Hematopoietic multipotent progenitor cell treated with erythropoietin and hydrocortisone succinate and interleukin-3 and kit ligand, for 17 days (in vitro differentiated cells): ENCODE results near the gene ATP6V0A1.
"Not testable (repeated sequence)": the region's sequence is repeated elsewhere in the genome, so short reads cannot be mapped to it uniquely, and the experiment has no call there.

Source experiments
- DNase-seq: peaks from one replicate; pipeline ENCODE4 v3.0.0-alpha.2; 2015; ENCODE audit warnings: low spot score

ATP6V0A1 gene

DNA sequence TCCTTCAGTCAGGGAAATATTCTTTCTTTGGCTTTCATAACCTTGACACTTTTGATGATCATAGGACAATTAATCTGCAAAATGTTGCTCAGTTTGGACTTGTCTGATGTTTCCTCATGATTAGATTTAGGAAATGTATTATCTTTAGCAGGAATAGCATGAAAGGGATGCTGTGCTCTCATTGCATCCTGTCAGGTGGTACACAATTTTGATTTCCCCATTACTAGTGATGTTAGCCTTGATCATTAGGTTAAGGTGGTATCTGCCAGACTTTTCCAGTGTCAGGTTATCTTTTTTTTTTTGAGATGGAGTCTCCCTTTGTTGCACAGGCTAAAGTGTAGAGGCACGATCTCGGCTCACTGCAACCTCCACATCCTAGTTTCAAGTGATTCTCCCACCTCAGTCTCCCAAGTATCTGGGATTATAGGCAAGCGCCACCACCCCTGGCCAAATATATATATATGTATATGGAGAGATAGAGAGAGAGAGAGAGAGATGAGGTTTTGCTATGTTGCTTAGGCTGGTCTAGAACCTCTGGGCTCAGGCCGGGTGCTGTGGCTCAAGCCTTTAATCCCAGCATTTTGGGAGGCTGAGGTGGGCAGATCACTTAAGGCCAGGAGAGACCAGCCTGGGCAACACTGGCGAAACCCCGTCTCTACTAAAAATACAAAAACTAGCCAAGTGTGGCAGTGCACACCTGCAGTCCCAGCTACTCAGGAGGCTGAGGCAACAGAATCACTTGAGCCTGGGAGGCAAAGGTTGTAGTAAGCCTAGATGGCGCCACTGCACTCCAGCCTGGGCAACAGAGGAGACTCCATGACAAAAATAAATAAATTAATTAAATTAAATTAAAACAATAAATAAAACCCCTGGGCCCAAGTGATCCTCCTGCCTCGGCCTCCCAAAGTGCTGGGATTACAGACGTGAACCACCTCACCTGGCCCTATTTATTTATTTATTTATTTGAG, 19.8 kb upstream of the ATP6V0A1 start:
- DNase-seq = peak; percentile 52

DNA sequence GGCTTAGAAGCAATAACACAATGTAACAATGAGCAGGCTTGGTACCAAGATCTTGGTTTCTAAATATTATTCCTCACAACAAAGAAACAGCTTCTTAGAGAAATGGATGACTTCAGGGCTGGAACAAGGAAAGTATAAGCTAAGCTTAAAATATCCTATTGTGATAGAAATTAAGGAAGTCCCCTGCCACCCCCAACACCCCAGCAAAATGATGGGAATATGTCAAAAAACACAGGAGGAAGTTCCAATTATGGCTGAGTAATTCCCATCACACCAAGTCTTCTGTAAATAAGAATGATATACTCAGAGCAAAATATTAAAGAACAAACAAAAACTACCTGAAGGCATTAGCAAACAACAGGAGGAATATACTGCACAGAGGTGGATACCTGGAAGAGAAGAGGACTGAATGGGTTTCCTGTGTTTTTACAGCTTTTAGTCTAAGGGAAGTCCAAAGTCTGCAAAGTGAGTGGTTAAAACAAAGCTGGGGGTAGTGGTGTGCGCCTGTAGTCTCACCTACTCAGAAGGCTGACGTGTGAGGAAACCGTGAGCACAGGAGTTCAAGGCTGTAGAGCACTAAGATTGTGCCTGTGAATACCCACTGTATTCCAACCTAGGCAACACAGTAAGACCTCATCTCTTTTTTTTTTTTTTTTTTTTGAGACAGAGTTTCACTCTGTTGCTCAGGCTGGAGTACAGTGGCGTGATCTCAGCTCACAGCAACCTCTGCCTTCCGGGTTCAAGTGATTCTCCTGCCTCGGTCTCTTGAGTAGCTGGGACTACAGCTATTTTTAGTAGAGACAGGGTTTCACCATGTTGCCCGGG, 17.1 kb upstream of the ATP6V0A1 start:
- no peak for DNase-seq

DNA sequence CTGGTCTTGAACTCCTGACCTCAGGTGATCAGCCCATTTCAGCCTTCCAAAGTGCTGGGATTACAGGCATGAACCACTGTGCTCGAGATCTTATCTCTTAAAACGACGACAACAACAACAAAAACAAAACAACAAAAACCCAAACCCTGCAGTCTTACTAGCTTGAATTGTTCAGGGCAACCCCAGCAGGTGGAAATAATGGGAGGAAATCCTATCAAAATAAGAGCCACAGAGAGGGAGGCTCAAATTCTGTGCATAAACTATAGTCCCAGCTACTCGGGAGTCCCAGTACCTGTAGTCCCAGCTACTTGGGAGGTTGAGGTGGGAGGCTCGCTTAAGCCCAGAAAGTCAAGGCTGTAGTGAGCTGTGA, 16.5 kb upstream of the ATP6V0A1 start:
- no peak for DNase-seq

DNA sequence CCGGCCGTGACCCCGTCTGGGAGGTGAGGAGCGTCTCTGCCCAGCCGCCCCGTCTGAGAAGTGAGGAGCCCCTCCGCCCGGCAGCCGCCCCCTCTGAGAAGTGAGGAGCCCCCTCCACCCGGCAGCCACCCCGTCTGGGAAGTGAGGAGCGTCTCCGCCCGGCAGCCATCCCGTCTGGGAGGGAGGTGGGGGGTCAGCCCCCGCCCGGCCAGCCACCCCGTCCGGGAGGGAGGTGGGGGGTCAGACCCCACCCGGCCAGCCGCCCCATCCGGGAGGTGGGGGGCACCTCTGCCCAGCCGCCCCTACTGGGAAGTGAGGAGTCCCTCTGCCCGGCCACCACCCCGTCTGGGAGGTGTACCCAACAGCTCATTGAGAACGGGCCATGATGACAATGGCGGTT, 9.5 kb upstream of the ATP6V0A1 start:
- DNase-seq = not testable (repeated sequence)

DNA sequence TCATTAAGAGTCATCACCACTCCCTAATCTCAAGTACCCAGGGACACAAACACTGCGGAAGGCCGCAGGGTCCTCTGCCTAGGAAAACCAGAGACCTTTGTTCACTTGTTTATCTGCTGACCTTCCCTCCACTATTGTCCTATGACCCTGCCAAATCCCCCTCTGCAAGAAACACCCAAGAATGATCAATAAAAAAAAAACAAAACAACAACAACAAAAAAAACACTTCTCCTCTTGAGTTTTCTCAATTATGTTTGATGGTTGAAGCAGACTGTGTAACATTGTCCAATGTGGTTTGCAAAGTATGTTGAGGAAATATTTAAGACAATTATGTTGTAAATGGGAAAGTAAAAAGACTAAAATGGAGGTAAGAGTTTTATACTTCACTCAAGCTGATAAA, 8.8 kb upstream of the ATP6V0A1 start:
- not testable (repeated sequence) for DNase-seq

DNA sequence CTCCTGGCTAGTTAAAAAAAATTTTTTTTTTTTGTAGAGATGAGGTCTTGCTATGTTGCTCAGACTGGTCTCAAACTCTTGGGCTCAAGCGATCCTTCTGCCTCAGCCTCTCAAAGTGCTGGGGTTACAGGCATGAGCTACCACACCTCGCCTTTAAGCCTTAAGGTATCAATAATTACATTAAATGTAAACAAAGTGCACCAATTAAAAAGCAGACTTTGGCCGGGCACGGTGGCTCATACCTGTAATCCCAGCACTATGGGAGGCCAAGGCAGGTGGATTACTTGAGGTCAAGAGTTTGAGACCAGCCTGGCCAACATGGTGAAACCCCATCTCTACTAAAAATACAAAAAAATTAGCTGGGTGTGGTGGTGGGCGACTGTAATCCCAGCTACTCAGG, 7.4 kb upstream of the ATP6V0A1 start:
- DNase-seq = not testable (repeated sequence)

DNA sequence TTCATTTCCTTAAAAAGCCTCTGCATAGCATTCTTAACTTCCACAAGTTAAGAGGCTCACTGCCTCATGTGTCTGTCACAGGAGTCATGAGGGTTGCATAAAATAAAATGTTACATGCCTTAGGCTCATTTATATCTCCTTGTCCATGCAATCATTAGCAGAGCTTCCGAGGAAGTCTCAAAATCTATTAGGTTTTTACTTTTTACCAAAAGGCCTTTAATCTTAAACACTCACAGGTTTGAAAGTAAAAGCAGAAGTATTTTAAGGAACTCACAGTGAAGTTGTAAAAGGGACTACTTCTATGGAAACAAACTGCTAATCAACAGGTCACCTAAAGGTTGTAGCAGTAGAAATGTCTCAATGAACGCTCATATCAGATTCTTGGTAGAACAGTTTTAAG, 5.2 kb upstream of the ATP6V0A1 start:
- DNase-seq = no peak

DNA sequence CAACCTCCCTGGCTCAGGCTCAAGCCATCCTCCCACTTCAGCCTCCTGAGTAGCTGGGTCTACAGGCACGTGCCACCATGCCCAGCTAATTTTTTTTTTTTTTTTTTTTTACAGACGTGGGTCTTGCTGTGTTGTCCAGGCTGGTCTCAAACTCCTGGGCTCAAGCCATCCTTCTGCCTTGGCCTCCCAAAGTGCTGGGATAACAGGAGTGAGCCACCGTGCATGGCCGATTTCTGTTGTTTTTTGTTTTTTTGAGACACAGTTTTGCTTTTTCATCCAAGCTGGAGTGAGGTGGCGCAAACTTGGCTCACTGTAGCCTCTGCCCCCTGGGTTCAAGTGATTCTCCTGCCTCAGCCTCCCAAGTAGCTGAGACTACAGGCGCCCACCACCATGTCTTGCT, 3.7 kb upstream of the ATP6V0A1 start:
- DNase-seq = not testable (repeated sequence)

DNA sequence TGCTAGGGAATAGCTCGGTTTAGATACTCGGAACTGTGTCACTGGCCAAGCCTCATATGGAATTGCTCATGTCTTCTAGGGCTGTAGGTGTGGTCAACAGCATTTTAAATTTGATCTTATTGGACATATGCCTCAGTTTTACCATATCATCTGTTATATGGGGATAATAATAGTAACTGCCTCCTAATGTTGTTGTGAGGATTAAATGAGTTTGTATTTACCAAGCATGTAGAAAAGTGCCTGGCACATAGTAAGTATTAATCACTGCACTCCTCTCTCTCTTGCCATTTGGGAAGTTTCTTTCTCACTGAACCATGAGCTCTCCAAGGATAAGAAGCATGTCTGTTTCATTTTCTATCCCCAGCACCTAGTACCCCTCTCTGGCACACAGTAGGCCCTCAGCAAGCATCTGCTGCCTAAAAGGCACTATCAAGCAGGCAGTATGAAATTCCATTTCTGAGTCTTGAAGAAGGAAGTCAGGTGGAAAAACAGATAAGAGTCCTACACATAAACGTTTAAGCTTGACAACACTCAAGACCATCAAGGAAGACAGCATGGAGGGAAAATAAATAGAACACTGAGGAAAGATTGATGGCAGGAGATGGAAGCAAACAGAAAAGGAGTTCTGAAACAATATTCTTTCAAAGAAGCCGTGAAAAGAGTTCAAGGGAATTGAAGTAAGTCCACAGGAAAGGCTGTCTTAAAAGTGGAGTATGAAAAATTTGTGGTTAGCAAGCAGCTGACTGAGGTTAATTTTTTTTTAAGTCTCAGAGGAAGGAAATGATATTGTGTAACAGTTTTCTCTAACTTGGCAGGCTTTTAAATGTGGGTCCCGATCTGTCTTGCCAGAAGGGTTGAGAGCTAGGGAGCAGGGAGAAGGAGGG, 2.2 kb upstream of the ATP6V0A1 start:
- DNase-seq = peak; percentile 23

DNA sequence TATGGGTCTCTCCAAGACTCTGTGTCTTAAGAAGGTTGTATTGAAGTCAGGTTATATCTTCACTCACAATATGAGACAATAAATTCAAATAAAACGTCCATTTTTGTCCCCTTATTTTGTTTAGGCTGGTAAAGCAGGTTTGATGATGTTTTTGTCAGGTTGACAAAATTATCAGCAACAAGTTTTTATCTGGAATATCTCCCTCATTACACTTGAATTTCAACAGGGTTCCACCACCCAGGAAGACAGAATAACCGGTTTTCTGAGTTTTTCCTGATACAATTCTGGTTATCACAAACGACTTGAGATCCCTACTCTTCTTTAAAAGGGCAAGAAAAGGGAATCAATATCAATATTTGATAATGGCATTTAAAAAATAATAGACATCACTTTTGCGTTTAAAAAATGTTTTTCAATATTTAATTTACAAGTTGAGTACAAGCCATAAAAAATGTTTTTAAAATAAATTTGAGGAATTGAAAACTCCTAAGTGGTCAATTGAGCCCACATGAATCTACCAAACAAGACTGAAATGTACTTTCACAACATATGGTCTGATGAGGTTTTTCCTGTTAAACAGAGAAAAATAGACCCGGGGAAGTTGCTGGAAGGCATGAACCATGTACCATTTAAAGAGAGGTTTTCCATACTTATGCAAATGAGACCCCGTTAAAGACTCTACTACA, 1.4 kb upstream of the ATP6V0A1 start:
- DNase-seq = no peak

DNA sequence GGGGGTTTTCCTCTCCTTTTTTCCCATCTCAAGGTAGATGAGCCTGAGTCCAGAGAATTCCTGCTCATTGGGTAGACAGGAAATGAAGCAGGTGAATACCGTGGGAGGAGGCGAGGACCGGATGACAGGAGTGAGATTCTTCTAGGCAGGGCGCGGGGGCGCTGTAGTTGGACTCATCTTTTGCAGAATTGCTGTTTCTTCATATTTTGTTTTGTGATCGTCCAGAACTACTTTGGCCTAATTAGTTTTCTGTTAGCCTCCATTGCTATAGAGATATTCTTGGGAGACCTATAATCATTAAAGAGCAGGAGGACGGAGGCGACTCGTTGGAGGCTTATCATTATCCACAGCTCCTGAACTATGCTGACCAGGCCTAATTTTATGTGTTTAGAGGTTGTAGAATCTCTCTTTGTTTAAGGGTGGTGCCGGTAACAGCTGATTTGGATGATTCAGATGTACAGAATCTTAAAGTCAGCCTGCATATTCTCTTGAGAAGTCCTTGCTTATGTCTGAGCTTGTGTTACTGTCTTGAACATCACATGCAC, 650 bp downstream of the ATP6V0A1 start:
- peak; percentile 78 for DNase-seq

DNA sequence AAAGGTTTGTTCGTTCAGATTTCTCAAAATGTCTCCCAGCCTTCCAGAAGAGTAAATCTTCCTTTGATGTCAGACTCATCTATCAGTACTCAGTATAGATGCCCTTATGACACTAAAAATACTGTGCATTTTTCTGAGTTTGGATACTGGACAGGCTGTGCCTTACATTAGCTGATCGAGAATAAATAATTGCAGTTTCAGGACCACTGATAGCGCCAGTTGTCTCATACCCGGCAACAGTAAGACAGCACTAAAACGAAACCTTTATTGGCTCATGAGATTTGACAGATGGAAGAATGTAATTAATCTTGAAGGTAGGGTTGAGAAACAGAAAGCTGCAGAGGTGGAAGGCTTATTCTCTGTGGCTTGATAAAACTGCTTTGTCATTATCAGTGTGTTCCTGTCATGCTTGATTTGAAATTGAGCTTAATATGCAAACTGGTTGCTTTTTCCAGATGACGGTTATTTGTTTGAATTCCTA, 1.2 kb downstream of the ATP6V0A1 start:
- peak; percentile 70 for DNase-seq

DNA sequence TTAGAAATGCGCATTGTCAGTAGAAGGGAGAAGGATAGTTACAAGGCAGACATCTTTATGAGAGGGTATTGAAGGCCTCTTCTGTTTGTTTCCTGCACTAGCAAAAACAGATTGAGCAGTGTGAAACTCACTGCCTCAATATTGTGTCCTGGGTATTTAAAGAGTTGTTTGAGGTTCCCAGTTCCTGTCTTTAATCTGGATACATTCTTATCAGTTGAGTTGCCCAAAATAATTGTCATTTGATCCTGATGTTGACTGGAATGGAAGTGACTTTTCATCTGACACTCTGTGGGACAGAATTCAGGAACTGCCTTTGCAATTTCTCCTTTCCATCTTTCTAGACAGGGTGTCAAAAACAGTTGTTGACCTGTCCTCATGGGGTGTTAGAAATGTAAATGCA, 1.7 kb downstream of the ATP6V0A1 start:
- DNase-seq = no peak

DNA sequence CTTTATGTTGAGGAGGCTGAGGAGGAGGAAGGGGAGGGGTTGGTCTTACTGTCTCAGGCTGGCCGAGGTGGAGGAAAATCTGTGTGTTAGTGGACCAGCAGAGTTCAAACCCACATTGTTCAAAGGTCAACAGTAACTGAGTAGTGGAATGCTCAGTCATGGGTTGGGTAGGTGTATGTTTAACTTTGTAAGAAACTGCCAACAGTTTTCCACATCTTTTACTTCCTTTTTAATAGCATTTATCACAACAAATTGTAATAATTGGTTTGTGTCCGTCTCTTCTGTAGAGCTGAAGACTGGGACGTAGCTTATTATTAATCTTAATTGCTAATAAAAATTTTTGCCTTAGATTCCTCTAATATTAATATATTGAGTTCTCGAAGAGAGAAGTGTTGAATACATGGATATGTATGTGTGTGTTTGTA, 5.3 kb downstream of the ATP6V0A1 start:
- DNase-seq = no peak

DNA sequence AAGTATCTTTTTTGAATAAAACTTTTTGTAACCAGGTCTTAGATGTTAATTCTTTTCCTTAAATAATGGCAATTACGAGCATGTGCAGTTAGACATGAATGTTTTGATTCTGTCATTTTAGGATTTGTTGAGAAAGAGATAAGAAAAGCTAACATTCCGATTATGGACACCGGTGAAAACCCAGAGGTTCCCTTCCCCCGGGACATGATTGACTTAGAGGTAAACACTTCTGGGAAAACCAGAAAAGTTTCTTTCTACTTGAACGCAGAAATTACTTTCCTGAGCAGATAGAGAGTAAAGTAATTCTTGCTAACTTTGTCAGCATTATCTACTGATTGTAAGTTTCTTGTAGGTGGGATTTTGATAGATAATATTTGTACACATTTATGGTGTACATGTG, 9.2 kb downstream of the ATP6V0A1 start:
- no peak for DNase-seq

DNA sequence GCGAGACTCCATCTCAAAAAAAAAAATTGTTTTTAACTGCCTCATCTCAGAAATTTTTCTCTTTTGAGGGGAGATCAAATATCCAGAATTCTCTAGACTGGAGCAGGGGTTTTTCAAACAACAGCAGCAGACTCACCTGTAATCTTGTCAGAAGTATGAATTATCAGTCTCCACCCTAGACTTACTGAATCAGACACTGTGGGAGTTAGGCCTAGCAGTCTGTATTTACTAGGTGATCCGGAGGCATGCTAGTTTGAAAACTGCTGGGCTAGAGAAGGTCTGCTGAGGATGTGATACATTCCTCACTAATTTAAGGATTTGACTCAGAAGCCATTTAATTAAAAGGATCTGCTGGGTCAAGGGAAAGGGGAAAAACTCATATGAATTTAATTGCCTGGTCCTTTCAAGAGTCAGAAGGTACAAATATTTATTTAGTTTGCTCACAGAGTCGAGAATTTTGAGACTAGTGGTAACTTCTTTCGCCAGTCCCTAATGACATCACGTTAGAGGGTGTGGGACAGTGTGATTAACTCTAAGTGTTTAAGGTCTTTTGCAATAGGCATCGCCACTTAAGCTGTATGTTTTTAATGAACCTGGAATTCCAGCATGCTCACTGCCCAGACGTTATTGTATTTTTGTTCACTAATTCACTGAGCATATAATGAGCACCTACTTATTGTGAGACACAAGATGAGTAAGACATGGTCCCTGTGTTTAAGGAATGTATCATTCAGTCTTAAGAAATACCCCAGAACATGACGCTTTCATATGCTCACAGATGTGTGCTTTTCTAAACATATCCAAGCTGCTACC, 14.2 kb downstream of the ATP6V0A1 start:
- DNase-seq = no peak

DNA sequence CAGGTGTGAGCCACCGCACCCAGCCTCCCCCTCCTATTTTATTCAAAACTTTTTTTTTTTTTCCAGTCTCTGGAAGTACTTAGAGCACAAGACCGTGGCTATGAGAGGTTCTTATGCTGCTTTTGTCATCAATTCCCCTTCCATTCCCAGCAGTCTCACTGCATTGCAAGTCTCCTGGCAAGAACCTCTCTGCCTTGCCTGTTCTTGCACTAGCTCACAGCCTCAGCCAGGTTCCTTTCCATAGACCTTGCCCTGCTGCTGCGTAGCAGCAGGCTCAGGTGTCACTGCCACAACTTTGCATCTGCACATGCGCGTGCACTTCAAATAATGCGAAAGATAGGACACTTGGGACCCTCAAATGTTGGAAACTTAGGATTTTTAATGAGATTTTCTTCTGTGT, 15.6 kb downstream of the ATP6V0A1 start:
- DNase-seq = no peak

DNA sequence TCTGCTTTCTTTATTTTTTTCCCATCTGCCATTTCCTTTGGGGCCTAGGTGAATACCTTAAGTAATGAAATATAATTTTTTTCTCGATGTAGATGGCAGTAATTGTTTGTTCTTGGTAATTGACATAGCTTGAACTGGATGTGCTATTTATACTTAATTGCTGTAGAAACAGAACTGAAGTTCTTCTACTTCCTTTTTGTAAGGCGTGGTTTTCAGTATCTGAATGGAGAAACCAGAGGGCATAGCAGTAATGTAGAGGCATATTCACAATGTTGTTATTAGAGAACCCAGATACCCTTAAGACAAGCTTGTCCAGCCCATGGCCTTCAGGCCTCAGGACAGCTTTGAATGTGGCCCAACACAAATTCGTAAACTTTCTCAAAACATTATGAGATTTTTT, 16.4 kb downstream of the ATP6V0A1 start:
- DNase-seq = no peak

DNA sequence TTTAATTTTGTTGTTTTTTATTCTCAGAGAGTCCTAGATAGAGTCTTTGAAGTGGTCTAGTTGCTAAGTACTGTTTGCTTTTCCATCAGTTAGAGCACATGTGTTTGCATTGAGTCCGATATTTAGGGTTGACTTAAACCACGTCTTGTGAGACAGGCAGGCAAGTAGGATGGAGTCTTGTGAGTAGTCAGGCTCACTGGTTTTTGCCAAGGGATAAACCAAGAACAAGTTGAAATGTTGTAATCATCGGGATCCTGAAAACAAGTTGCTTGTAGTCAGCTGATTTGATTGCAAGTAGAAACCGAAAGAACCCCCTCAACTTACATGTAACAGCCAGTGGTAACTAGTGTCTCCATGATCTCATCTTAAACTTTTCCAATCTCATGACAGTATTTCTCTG, 17.2 kb downstream of the ATP6V0A1 start:
- no peak for DNase-seq

DNA sequence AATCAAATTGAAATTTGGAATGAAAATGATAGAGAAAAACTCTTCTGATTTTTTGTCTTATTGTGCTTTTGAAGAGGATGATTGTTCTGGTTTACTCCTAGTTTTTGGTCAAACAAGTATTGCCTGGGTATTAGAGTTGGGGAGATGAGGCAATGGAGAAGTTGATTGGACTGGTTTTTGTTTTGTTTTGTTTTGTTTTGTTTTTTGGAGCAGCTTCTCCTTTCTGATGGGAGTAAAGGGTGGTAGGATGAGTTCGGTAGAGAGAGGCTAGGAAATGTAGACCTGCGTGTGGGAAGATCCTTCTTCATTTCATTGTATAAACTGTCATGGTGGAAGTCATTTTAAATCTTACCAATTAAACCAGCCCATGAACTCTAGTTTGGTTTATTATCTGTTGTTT, 17.7 kb downstream of the ATP6V0A1 start:
- DNase-seq = no peak
